Nephron progenitor cell (in vitro differentiated cells): Measurements from ENCODE around the gene IDH3A.

Experiments used
- DNase-seq: peaks from one replicate; pipeline ENCODE4 v3.0.0; 2021
- H3K27ac Mint-ChIP-seq: 2 replicates; pipeline ENCODE4 v1.8.0; 2021; ENCODE audit warnings: mild to moderate bottlenecking, moderate library complexity, mixed read lengths
- H3K27me3 Mint-ChIP-seq: 2 replicates; pipeline ENCODE4 v1.8.0; 2021; ENCODE audit warnings: mild to moderate bottlenecking, low read depth, mixed read lengths; ENCODE audit not compliant: poor library complexity
- H3K36me3 Mint-ChIP-seq: 2 replicates; pipeline ENCODE4 v1.8.0; 2021; ENCODE audit warnings: low read depth, mixed read lengths
- H3K4me1 Mint-ChIP-seq: 2 replicates; pipeline ENCODE4 v1.8.0; 2021; ENCODE audit warnings: mixed read lengths
- H3K4me3 Mint-ChIP-seq: 2 replicates; pipeline ENCODE4 v1.8.0; 2021; ENCODE audit warnings: mild to moderate bottlenecking, moderate library complexity, mixed read lengths
- H3K9me3 Mint-ChIP-seq: 2 replicates; pipeline ENCODE4 v1.8.0; 2021; ENCODE audit warnings: mild to moderate bottlenecking, moderate library complexity, mixed read lengths
- TF ChIP-seq, protein P1 (sequence below): fragments of 200-600 bp; sonication (generic); IDR thresholded peaks from 2 replicates; pipeline ENCODE4 v1.5.0; 2021; ENCODE audit warnings: antibody characterized with exemption

IDH3A gene

DNA sequence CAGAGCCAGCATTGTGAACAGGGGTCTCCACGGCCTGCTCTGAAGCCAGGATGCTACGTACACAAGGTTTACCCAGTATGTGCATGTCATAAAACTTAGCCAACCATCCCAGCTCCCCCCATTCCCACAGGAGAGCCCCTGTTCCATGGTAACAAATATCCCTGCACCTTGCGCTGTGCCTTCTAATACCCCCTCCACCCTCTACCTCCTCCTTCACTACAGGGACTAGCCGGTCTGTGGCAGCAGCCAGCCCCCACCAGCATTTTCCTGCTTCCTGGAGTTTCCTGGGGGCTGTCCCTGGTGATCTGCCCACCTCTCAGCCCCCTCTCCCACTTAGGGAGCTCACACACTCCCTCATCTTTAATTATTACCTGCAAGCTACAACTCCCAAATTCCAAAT lies 64.8 kb downstream of the IDH3A start:
- H3K4me3 Mint-ChIP-seq = no peak overlapping the region
- H3K27me3 Mint-ChIP-seq = peaks cover 13% of the 10 kb centered on the region
- no peak overlapping the region for H3K27ac Mint-ChIP-seq
- TF ChIP-seq, protein P1, sequence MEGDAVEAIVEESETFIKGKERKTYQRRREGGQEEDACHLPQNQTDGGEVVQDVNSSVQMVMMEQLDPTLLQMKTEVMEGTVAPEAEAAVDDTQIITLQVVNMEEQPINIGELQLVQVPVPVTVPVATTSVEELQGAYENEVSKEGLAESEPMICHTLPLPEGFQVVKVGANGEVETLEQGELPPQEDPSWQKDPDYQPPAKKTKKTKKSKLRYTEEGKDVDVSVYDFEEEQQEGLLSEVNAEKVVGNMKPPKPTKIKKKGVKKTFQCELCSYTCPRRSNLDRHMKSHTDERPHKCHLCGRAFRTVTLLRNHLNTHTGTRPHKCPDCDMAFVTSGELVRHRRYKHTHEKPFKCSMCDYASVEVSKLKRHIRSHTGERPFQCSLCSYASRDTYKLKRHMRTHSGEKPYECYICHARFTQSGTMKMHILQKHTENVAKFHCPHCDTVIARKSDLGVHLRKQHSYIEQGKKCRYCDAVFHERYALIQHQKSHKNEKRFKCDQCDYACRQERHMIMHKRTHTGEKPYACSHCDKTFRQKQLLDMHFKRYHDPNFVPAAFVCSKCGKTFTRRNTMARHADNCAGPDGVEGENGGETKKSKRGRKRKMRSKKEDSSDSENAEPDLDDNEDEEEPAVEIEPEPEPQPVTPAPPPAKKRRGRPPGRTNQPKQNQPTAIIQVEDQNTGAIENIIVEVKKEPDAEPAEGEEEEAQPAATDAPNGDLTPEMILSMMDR = no peak
- H3K9me3 Mint-ChIP-seq = no peaks in the 10 kb centered on the region
- no peaks in the 10 kb centered on the region for H3K36me3 Mint-ChIP-seq
- peaks cover 60% of the 10 kb centered on the region for H3K4me1 Mint-ChIP-seq
- DNase-seq = no peak

GRCh38 chr15:78216276-78217104 lies 67.3 kb downstream of the IDH3A start:
- no peak for DNase-seq
- H3K36me3 Mint-ChIP-seq = no peaks in the 10 kb centered on the region
- H3K27ac Mint-ChIP-seq = peak overlapping the region; percentile 40
- H3K27me3 Mint-ChIP-seq = peaks cover 6% of the 10 kb centered on the region
- no peaks in the 10 kb centered on the region for H3K9me3 Mint-ChIP-seq
- TF ChIP-seq, protein P1 = no peak
- H3K4me3 Mint-ChIP-seq = no peak overlapping the region
- H3K4me1 Mint-ChIP-seq = peaks cover 46% of the 10 kb centered on the region

GRCh38 chr15:78220713-78221112 lies 71.6 kb downstream of the IDH3A start:
- Mint-ChIP-seq H3K9me3 (peaks cover 10% of the 10 kb centered on the region), H3K27ac (peak overlapping the region; percentile 8), H3K4me1 (peaks cover 21% of the 10 kb centered on the region), H3K4me3 (no peak overlapping the region), H3K36me3 (no peaks in the 10 kb centered on the region), H3K27me3 (no peaks in the 10 kb centered on the region)
- TF ChIP-seq, protein P1 = no peak
- DNase-seq = no peak
